DND-41 (cell line): Measurements from ENCODE around the gene ANTKMT.

Experiments used
- ATAC-seq: fragments of 200-7000 bp; cut with Tn5 transposase; 3 replicates; pipeline ENCODE4 v1.9.1; 2021; ENCODE audit warnings: low read depth; ENCODE audit not compliant: insufficient read depth
- DNase-seq: peaks from one replicate; pipeline ENCODE4 v3.0.0-alpha.2; 2020
- H2AFZ ChIP-seq: 2 replicates; pipeline ENCODE4 v1.6.0; 2012; ENCODE audit warnings: low read depth, low read length
- H3K27ac ChIP-seq: 2 replicates; pipeline ENCODE4 v1.5.1; 2012; ENCODE audit warnings: low read length, inconsistent platforms
- H3K27me3 ChIP-seq: fragments of 200-600 bp; sonication (generic); 2 replicates; pipeline ENCODE4 v1.6.0; 2012; ENCODE audit warnings: low read length, mild to moderate bottlenecking, inconsistent platforms; ENCODE audit not compliant: insufficient read depth, poor library complexity
- H3K36me3 ChIP-seq: 2 replicates; pipeline ENCODE4 v1.5.1; 2012; ENCODE audit warnings: low read length, inconsistent platforms; ENCODE audit not compliant: insufficient read depth
- H3K4me1 ChIP-seq: 2 replicates; pipeline ENCODE4 v1.5.1; 2012; ENCODE audit warnings: mild to moderate bottlenecking, low read length; ENCODE audit not compliant: insufficient read depth
- H3K4me2 ChIP-seq: 2 replicates; pipeline ENCODE4 v1.6.0; 2012; ENCODE audit warnings: mild to moderate bottlenecking, moderate library complexity, low read length, inconsistent platforms; ENCODE audit not compliant: insufficient read depth
- H3K4me3 ChIP-seq, 2 experiments: fragments of 200-600 bp in 1 of 2; shearing (Covaris generic) in 1 of 2; 2 replicates each; pipeline ENCODE4 v1.5.1; 2012 to 2016; ENCODE audit warnings: inconsistent platforms in 2 of 2, low read length in 2 of 2, mild to moderate bottlenecking in 2 of 2, low read depth in 1 of 2, moderate library complexity in 1 of 2
- H3K79me2 ChIP-seq: 2 replicates; pipeline ENCODE4 v1.6.0; 2012; ENCODE audit warnings: low read length, inconsistent platforms; ENCODE audit not compliant: insufficient read depth
- H3K9ac ChIP-seq: 2 replicates; pipeline ENCODE4 v1.6.0; 2012; ENCODE audit warnings: low read depth, mild to moderate bottlenecking, inconsistent platforms, low read length, moderate library complexity
- H3K9me3 ChIP-seq: 2 replicates; pipeline ENCODE4 v1.5.1; 2012; ENCODE audit warnings: low read length, moderate library complexity, mild to moderate bottlenecking, inconsistent platforms; ENCODE audit not compliant: insufficient read depth, severe bottlenecking
- H4K20me1 ChIP-seq: 2 replicates; pipeline ENCODE4 v1.6.0; 2012; ENCODE audit warnings: low read length; ENCODE audit not compliant: insufficient read depth
- EZH2 ChIP-seq: IDR thresholded peaks from 3 replicates; pipeline ENCODE4 v1.6.1; 2012; ENCODE audit warnings: borderline replicate concordance, low read depth, mild to moderate bottlenecking, moderate library complexity, low read length, inconsistent platforms; ENCODE audit not compliant: severe bottlenecking
- TF ChIP-seq, protein P1 (sequence below): IDR thresholded peaks from 2 replicates; pipeline ENCODE4 v1.5.1; 2012; ENCODE audit warnings: borderline replicate concordance, low read length, moderate library complexity, mild to moderate bottlenecking; ENCODE audit not compliant: poor library complexity, severe bottlenecking; ENCODE audit errors: extremely low read depth

Gene ANTKMT

GRCh38 chr16:729768-730665 is 9.1 kb downstream of the ANTKMT start:
- Histone ChIP-seq H3K79me2 (no peaks in the 10 kb centered on the region), H3K27me3 (no peaks in the 10 kb centered on the region), H2AFZ (no peak overlapping the region), H3K27ac (no peak overlapping the region), H3K4me2 (no peak overlapping the region), H3K9me3 (no peaks in the 10 kb centered on the region), H4K20me1 (peaks cover 24% of the 10 kb centered on the region), H3K9ac (no peak overlapping the region), H3K4me3 (no peak overlapping the region), H3K4me1 (peaks cover 14% of the 10 kb centered on the region), H3K36me3 (peaks cover 46% of the 10 kb centered on the region)
- no peak for DNase-seq
- no peak for TF ChIP-seq EZH2
- TF ChIP-seq, protein P1, sequence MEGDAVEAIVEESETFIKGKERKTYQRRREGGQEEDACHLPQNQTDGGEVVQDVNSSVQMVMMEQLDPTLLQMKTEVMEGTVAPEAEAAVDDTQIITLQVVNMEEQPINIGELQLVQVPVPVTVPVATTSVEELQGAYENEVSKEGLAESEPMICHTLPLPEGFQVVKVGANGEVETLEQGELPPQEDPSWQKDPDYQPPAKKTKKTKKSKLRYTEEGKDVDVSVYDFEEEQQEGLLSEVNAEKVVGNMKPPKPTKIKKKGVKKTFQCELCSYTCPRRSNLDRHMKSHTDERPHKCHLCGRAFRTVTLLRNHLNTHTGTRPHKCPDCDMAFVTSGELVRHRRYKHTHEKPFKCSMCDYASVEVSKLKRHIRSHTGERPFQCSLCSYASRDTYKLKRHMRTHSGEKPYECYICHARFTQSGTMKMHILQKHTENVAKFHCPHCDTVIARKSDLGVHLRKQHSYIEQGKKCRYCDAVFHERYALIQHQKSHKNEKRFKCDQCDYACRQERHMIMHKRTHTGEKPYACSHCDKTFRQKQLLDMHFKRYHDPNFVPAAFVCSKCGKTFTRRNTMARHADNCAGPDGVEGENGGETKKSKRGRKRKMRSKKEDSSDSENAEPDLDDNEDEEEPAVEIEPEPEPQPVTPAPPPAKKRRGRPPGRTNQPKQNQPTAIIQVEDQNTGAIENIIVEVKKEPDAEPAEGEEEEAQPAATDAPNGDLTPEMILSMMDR = no peak
- ATAC-seq = no peak

DNA sequence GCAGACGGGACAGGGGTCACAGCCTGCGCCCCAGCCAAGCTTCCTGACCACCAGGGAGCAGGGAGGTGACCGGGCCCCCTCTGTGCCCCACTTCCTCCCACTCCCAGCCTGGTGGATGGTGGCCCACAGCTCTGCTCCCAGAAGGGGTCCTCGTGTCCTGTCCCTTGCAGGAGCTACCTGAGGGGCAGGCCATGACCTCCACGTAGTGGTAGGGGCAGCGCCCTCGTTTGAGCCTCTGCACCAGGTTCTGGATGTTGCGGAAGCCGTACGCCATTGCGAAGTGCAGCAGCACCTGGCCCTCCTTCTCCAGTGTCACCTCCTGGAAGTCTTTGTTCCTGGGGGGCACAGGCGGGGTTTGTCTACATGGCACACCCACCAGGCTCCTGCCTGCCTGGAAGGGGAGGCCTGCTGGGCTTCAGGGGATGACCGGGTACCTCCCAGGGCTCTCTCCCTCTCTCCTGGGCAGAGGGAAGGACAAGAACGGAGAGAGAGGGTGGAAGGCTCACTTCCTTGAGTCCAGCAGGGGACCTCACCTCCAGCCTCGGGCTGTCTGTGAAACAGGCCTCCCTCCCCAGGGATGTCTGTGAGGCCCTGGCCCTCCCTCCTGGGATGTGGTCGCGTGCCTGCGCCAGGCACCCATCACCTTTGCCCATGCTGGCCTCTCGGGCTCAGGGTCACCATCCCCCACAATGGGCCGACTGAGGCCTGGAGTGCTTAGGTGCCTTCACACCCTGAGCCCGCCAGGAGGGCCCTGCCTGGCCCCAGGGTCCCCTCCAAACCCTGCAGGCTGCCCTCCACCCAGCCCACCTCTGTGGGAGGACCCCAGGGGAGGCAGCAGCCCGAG is 9.9 kb downstream of the ANTKMT start:
- ATAC-seq = no peak
- H3K27me3 ChIP-seq = no peaks in the 10 kb centered on the region
- H3K9ac ChIP-seq = no peak overlapping the region
- peaks cover 14% of the 10 kb centered on the region for H3K4me1 ChIP-seq
- no peaks in the 10 kb centered on the region for H3K79me2 ChIP-seq
- H3K4me3 ChIP-seq = no peak overlapping the region
- no peak for DNase-seq
- no peak overlapping the region for H2AFZ ChIP-seq
- no peaks in the 10 kb centered on the region for H3K9me3 ChIP-seq
- H4K20me1 ChIP-seq = peaks cover 16% of the 10 kb centered on the region
- peaks cover 54% of the 10 kb centered on the region for H3K36me3 ChIP-seq
- H3K27ac ChIP-seq = no peak overlapping the region
- H3K4me2 ChIP-seq = no peak overlapping the region
- no peak for TF ChIP-seq EZH2
- TF ChIP-seq, protein P1 = no peak

DNA sequence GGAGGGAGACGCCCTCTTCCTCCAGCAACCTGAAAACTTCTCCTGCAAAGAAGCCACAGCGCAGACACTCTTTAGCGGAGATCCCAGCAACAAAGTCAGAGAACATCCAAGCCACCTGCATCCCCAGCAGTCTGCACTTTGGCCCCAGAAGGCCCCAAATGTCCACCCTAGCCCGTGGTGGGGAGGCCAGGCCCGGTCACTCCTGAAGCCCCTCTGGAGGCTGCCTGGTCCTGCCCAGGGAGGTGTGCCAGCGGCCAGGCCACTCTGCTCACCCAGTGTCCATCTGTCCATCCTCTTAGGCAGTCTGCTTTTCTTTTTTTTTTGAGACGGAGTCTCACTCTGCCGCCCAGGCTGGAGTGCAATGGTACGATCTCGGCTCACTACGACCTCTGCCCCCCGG is 11.4 kb downstream of the ANTKMT start:
- Histone ChIP-seq H3K27ac (no peak overlapping the region), H3K4me3 (no peak overlapping the region), H3K27me3 (no peaks in the 10 kb centered on the region), H3K4me1 (peaks cover 6% of the 10 kb centered on the region), H3K79me2 (no peaks in the 10 kb centered on the region), H3K36me3 (peaks cover 68% of the 10 kb centered on the region), H3K4me2 (no peak overlapping the region), H3K9me3 (no peaks in the 10 kb centered on the region), H4K20me1 (peaks cover 9% of the 10 kb centered on the region), H3K9ac (no peak overlapping the region), H2AFZ (no peak overlapping the region)
- TF ChIP-seq, protein P1 = no peak
- no peak for TF ChIP-seq EZH2
- DNase-seq = no peak
- ATAC-seq = no peak
